HEK293 (cell line): ENCODE data around the gene BDH1.

Source experiments
- CTCF ChIA-PET: fragments of 350-600 bp; formaldehyde crosslinking; extraction: SDS; loops from one replicate; lab custom pipeline; 2021; ENCODE audit warnings: antibody characterized with exemption; lab: Yijun Ruan, JAX
- POLR2A ChIA-PET: fragments of 300-600 bp; formaldehyde crosslinking; extraction: SDS; loops from one replicate; lab custom pipeline; 2020; ENCODE audit warnings: antibody characterized with exemption, inconsistent platforms; lab: Yijun Ruan, JAX
- H3K27ac ChIP-seq: fragments of 200-500 bp; sonication (Bioruptor generic); 2 replicates; pipeline ENCODE4 v1.5.1; 2014; ENCODE audit warnings: low read depth, low read length, control low read depth, inconsistent platforms; ENCODE audit errors: extremely low read depth
- H3K36me3 ChIP-seq, 2 experiments: fragments of 200-500 bp in 1 of 2; sonication (Bioruptor generic) in 1 of 2; 1 replicate in 1 of 2; 2 replicates in 1 of 2; pipeline ENCODE4 v1.5.1; 2014 to 2017; ENCODE audit warnings: inconsistent platforms in 2 of 2, low read length in 2 of 2; ENCODE audit not compliant: control insufficient read depth in 2 of 2, insufficient read depth in 1 of 2
- H3K4me1 ChIP-seq: fragments of 200-500 bp; sonication (Bioruptor generic); 2 replicates; pipeline ENCODE4 v1.5.1; 2014; ENCODE audit warnings: mild to moderate bottlenecking, low read length, inconsistent platforms; ENCODE audit not compliant: control insufficient read depth, insufficient read depth
- H3K4me3 ChIP-seq: 2 replicates; pipeline ENCODE4 v1.5.1; 2011; ENCODE audit warnings: low read depth, mild to moderate bottlenecking, control low read depth, low read length, moderate library complexity
- H3K9me3 ChIP-seq: fragments of 200-500 bp; sonication (Bioruptor generic); 2 replicates; pipeline ENCODE4 v1.5.1; 2014; ENCODE audit warnings: low read depth, low read length, inconsistent platforms; ENCODE audit not compliant: control insufficient read depth, insufficient read depth
- EGR2 ChIP-seq: fragments of 450-650 bp; formaldehyde crosslinking; IDR thresholded peaks from 2 replicates; pipeline ENCODE4 v1.5.1; 2016; ENCODE audit warnings: low read depth, missing biosample characterization, missing genetic modification characterization
- GFI1B ChIP-seq: fragments of 450-650 bp; formaldehyde crosslinking; IDR thresholded peaks from 2 replicates; pipeline ENCODE4 v1.5.1; 2016; ENCODE audit warnings: missing biosample characterization, missing genetic modification characterization
- GLI2 ChIP-seq: fragments of 450-650 bp; formaldehyde crosslinking; IDR thresholded peaks from 2 replicates; pipeline ENCODE4; 2017; ENCODE audit warnings: missing biosample characterization, missing genetic modification characterization, low read depth, borderline replicate concordance
- KLF7 ChIP-seq: fragments of 450-650 bp; formaldehyde crosslinking; IDR thresholded peaks from 2 replicates; pipeline ENCODE4 v1.5.1; 2016; ENCODE audit warnings: missing biosample characterization, missing genetic modification characterization, borderline replicate concordance
- PRDM1 ChIP-seq: fragments of 450-650 bp; formaldehyde crosslinking; IDR thresholded peaks from 2 replicates; pipeline ENCODE4; 2016; ENCODE audit warnings: missing biosample characterization, missing genetic modification characterization
- SP7 ChIP-seq: fragments of 450-650 bp; formaldehyde crosslinking; IDR thresholded peaks from 2 replicates; pipeline ENCODE4 v1.5.1; 2016; ENCODE audit warnings: missing biosample characterization, missing genetic modification characterization
- TCF7L2 ChIP-seq: IDR thresholded peaks from 2 replicates; pipeline ENCODE4 v1.6.1; 2011; ENCODE audit warnings: low read depth, mild to moderate bottlenecking, inconsistent platforms, low read length, moderate library complexity, borderline replicate concordance
- ZNF121 ChIP-seq: fragments of 450-650 bp; formaldehyde crosslinking; IDR thresholded peaks from 2 replicates; pipeline ENCODE4 v1.5.1; 2016; ENCODE audit warnings: missing biosample characterization, missing genetic modification characterization
- ZNF292 ChIP-seq: fragments of 450-650 bp; formaldehyde crosslinking; IDR thresholded peaks from 2 replicates; pipeline ENCODE4 v1.5.1; 2016; ENCODE audit warnings: low read depth, missing biosample characterization, missing genetic modification characterization, borderline replicate concordance
- ZNF311 ChIP-seq: fragments of 450-650 bp; formaldehyde crosslinking; IDR thresholded peaks from 2 replicates; pipeline ENCODE4 v1.5.1; 2017; ENCODE audit warnings: missing biosample characterization, missing genetic modification characterization, borderline replicate concordance
- ZNF514 ChIP-seq: fragments of 450-650 bp; formaldehyde crosslinking; IDR thresholded peaks from 2 replicates; pipeline ENCODE4 v1.5.1; 2016; ENCODE audit warnings: missing biosample characterization, missing genetic modification characterization
- ZNF561 ChIP-seq: fragments of 450-650 bp; IDR thresholded peaks from 2 replicates; pipeline ENCODE4 v1.5.1; 2018; ENCODE audit warnings: missing biosample characterization, missing genetic modification characterization, borderline replicate concordance
- ZNF624 ChIP-seq: fragments of 450-650 bp; formaldehyde crosslinking; IDR thresholded peaks from 2 replicates; pipeline ENCODE4 v1.5.1; 2017; ENCODE audit warnings: missing biosample characterization, missing genetic modification characterization
- ZNF629 ChIP-seq: fragments of 450-650 bp; formaldehyde crosslinking; IDR thresholded peaks from 2 replicates; pipeline ENCODE4 v1.5.1; 2017; ENCODE audit warnings: missing biosample characterization, missing genetic modification characterization
- ZNF658 ChIP-seq: fragments of 450-650 bp; formaldehyde crosslinking; IDR thresholded peaks from 2 replicates; pipeline ENCODE4; 2016; ENCODE audit warnings: missing biosample characterization, missing genetic modification characterization
- TF ChIP-seq, protein P1 (sequence below): fragments of 450-650 bp; formaldehyde crosslinking; IDR thresholded peaks from 2 replicates; pipeline ENCODE4 v1.5.1; 2016; ENCODE audit warnings: missing biosample characterization, missing genetic modification characterization
- TF ChIP-seq, protein P2 (sequence below): fragments of 450-650 bp; formaldehyde crosslinking; IDR thresholded peaks from 2 replicates; pipeline ENCODE4 v1.5.1; 2017; ENCODE audit warnings: missing biosample characterization, missing genetic modification characterization
- TF ChIP-seq, protein P3 (sequence below): sonication (generic); formaldehyde crosslinking; IDR thresholded peaks from 2 replicates; pipeline ENCODE4 v1.8.1; 2022; ENCODE audit warnings: mild to moderate bottlenecking, moderate library complexity, missing genetic modification reagents
- TF ChIP-seq, protein P4 (sequence below): fragments of 450-650 bp; formaldehyde crosslinking; IDR thresholded peaks from 2 replicates; pipeline ENCODE4 v1.5.1; 2017; ENCODE audit warnings: missing biosample characterization, missing genetic modification characterization

Gene BDH1

DNA sequence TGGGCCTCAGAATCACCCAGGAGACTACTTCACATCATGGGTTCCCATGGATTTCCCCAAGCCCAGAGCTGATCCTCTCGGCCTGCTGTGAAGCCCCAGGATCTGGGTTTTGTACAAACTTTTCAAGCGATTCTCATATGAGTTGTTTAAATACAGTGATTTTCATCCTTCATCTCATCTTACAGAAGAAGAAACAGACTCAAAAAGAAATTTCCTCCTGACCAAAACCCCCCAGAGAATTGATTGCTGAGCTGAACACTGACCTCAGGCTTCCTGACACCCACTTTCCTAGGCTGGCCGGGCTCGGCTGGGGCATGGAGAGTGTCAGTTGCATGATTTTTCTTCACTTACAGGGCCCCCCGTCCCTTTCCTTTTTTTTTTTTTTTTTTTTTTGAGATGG, 60.3 kb downstream of the BDH1 start (continued):
- TF ChIP-seq ZNF658, result no peak
- TF ChIP-seq GFI1B (tag by site-specific recombination), result no peak
- TF ChIP-seq, protein P1, sequence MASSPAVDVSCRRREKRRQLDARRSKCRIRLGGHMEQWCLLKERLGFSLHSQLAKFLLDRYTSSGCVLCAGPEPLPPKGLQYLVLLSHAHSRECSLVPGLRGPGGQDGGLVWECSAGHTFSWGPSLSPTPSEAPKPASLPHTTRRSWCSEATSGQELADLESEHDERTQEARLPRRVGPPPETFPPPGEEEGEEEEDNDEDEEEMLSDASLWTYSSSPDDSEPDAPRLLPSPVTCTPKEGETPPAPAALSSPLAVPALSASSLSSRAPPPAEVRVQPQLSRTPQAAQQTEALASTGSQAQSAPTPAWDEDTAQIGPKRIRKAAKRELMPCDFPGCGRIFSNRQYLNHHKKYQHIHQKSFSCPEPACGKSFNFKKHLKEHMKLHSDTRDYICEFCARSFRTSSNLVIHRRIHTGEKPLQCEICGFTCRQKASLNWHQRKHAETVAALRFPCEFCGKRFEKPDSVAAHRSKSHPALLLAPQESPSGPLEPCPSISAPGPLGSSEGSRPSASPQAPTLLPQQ (tag by site-specific recombination), result no peak
- TF ChIP-seq KLF7 (tag by site-specific recombination), result no peak
- TF ChIP-seq PRDM1 (tag by site-specific recombination), result no peak

DNA sequence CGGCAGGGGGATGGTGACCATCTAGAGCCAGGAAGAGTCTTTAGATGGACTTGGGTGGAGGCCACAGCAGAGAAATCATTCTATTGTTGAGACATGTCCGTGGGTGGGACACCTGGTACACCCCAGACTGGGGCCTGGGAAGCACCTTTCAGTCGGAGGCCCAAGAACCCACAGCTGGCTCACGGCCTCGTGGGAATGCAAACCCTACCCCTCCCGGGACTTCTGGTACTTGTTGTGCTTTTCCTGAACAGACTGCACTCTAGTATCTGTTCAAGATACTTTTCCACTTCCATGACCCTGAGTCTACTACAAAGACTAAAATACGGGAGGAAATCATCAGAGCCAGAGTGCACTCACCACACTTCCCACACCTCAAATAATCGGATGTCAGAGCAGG, 60.7 kb downstream of the BDH1 start:
- Histone ChIP-seq H3K4me1 (no peaks in the 10 kb centered on the region), H3K36me3 (no peaks in the 10 kb centered on the region), H3K9me3 (no peaks in the 10 kb centered on the region), H3K4me3 (no peak overlapping the region), H3K27ac (no peak overlapping the region)
- ChIA-PET CTCF (no interaction called here), POLR2A (no interaction called here)
- TF ChIP-seq ZNF514 (tag by site-specific recombination) (no peak), GLI2 (no peak), ZNF292 (tag by site-specific recombination) (no peak), ZNF561 (tag by site-specific recombination) (no peak), SP7 (tag by site-specific recombination) (no peak), TCF7L2 (no peak), ZNF121 (no peak), ZNF629 (tag by site-specific recombination) (no peak), ZNF624 (tag by site-specific recombination) (no peak), ZNF311 (tag by site-specific recombination) (no peak)
- TF ChIP-seq, protein P2, sequence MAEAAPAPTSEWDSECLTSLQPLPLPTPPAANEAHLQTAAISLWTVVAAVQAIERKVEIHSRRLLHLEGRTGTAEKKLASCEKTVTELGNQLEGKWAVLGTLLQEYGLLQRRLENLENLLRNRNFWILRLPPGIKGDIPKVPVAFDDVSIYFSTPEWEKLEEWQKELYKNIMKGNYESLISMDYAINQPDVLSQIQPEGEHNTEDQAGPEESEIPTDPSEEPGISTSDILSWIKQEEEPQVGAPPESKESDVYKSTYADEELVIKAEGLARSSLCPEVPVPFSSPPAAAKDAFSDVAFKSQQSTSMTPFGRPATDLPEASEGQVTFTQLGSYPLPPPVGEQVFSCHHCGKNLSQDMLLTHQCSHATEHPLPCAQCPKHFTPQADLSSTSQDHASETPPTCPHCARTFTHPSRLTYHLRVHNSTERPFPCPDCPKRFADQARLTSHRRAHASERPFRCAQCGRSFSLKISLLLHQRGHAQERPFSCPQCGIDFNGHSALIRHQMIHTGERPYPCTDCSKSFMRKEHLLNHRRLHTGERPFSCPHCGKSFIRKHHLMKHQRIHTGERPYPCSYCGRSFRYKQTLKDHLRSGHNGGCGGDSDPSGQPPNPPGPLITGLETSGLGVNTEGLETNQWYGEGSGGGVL (tag by site-specific recombination), result no peak
- TF ChIP-seq, protein P3, sequence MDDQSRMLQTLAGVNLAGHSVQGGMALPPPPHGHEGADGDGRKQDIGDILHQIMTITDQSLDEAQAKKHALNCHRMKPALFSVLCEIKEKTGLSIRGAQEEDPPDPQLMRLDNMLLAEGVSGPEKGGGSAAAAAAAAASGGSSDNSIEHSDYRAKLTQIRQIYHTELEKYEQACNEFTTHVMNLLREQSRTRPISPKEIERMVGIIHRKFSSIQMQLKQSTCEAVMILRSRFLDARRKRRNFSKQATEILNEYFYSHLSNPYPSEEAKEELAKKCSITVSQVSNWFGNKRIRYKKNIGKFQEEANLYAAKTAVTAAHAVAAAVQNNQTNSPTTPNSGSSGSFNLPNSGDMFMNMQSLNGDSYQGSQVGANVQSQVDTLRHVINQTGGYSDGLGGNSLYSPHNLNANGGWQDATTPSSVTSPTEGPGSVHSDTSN (CRISPR knock-in tag), result no peak
- TF ChIP-seq, protein P4, sequence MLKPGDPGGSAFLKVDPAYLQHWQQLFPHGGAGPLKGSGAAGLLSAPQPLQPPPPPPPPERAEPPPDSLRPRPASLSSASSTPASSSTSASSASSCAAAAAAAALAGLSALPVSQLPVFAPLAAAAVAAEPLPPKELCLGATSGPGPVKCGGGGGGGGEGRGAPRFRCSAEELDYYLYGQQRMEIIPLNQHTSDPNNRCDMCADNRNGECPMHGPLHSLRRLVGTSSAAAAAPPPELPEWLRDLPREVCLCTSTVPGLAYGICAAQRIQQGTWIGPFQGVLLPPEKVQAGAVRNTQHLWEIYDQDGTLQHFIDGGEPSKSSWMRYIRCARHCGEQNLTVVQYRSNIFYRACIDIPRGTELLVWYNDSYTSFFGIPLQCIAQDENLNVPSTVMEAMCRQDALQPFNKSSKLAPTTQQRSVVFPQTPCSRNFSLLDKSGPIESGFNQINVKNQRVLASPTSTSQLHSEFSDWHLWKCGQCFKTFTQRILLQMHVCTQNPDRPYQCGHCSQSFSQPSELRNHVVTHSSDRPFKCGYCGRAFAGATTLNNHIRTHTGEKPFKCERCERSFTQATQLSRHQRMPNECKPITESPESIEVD (tag by site-specific recombination), result no peak

DNA sequence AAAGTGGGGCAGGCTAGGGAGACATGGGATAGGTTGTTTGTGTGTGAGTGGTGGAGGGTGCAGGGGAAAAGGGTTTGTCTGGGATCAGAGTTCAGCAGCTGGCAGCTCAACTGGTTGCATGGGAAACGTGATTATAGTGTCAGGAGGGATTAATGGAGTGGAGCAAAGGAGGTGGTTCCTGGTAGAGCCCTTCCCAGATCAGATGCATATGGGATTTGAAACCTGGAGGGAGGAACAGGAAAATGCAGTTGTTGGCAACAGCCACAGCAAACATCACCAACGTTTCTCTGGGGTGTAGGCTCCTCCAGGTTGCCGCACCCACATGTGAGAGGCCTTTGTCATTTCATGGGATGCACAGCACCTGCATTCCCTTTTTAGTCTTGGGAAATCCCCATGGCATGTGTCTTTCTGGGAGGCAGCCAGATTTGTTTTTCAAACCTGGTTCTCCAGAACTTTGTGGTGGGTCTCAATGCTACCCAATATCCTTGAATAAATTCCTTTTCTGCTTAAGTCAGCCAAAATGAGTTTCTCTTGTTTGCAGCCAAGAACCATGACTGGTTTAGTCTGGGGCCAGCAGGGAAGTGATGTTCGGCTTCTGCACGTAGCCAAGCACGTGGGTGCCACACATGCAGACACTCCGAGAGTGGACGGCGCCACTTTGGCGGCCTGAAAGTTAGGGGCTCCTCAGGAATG, 61.3 kb downstream of the BDH1 start:
- H3K9me3 ChIP-seq, result no peaks in the 10 kb centered on the region
- H3K4me3 ChIP-seq, result no peak overlapping the region
- no peak overlapping the region for H3K27ac ChIP-seq
- H3K4me1 ChIP-seq, result no peaks in the 10 kb centered on the region
- ChIA-PET POLR2A (no interaction called here), CTCF (no interaction called here)
- no peaks in the 10 kb centered on the region for H3K36me3 ChIP-seq
- TF ChIP-seq EGR2 (tag by site-specific recombination), result no peak
